ENCODE results near the gene FOSB.

GRCh38 chr19:45501730-45502014, 33.9 kb downstream of the FOSB start:
- no peak for TF ChIP-seq CTCF (conservative IDR thresholded peaks at IDR 0.05; ENCODE audit: low read depth, low read length)
- no peak for TF ChIP-seq EZH2 (IDR thresholded peaks at IDR 0.05; ENCODE audit: borderline replicate concordance, low read depth, low read length, poor library complexity, severe bottlenecking)

All from A673 (cell line).